Uterus (tissue), 2 donors: ENCODE results near the gene PDE6A.

Source experiments
- POLR2A ChIP-seq, 2 donors: fragments of 450-650 bp; IDR thresholded peaks; one replicate each; pipeline ENCODE4 v1.6.1; 2016; ENCODE audit warnings: antibody characterized with exemption in 2 of 2, mild to moderate bottlenecking in 1 of 2, moderate library complexity in 1 of 2
- TF ChIP-seq, protein P1 (sequence below), 4 experiments: fragments of 200-600 bp in 2 of 4; fragments of 450-650 bp in 2 of 4; sonication (generic) in 2 of 4; IDR thresholded peaks; one replicate each; pipeline ENCODE4 v1.5.1; 2016 to 2019; ENCODE audit warnings: antibody characterized with exemption in 4 of 4, mild to moderate bottlenecking in 2 of 4, moderate library complexity in 1 of 4

DNA sequence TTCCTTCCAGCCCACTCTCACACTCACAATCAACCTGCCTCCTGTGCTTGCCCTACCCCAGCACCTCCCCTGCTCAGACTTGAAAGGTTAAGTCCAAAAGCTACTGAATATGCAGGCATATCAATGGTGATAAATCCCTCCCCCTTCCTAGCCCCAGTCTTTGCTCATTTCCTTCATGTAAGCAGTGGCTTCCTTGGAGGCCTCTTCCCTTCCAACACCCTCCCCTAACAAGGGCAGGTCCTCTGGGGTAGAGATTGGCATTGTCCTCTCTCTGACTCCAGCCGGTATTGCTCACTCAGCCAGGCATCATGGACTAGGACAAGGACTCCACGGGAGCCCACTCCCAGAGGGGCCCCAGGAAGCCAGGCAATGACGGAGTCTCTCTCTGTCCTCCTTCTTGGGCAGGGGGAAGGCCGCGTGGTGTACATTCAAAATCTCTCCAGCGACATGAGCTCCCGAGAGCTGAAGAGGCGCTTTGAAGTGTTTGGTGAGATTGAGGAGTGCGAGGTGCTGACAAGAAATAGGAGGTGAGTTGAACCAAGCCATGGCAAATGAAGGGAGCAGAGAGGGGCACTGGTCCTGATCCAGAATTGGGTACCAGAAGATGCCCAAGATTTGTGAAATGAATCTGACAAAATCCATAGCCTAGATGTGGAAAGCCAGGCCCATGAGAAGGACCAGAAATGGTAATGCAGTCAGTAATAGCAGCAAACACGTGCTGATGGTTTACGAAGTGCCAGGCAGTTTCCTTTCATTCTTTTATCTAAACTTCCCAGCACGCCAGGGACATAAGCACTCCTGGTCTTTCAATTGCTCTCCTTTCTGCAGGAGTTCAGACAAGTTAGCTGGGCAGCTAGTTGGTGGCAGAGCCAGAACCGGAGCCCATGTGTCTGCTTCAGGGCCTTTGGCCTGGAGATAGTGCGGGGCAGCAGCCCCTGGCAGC is 102.5 kb downstream of the PDE6A start:
- TF ChIP-seq, protein P1, sequence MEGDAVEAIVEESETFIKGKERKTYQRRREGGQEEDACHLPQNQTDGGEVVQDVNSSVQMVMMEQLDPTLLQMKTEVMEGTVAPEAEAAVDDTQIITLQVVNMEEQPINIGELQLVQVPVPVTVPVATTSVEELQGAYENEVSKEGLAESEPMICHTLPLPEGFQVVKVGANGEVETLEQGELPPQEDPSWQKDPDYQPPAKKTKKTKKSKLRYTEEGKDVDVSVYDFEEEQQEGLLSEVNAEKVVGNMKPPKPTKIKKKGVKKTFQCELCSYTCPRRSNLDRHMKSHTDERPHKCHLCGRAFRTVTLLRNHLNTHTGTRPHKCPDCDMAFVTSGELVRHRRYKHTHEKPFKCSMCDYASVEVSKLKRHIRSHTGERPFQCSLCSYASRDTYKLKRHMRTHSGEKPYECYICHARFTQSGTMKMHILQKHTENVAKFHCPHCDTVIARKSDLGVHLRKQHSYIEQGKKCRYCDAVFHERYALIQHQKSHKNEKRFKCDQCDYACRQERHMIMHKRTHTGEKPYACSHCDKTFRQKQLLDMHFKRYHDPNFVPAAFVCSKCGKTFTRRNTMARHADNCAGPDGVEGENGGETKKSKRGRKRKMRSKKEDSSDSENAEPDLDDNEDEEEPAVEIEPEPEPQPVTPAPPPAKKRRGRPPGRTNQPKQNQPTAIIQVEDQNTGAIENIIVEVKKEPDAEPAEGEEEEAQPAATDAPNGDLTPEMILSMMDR (IDR thresholded peaks at IDR 0.05) = no peak
- no peak for TF ChIP-seq POLR2A (IDR thresholded peaks at IDR 0.05)
